ENCODE data around the gene PLA2G15. TPM values are rescaled to one million over a fixed set of nuclear protein-coding genes. Genes with fewer than 3 reads are reported as not detected.
A peak's percentile ranks its signal among the peaks of the same experiment; 100 is the strongest.

PLA2G15 gene
- total RNA-seq, 1 experiment from 2014 or later, result 10.2 TPM

GRCh38 chr16:68299571-68300453 lies 54.6 kb downstream of the PLA2G15 start (continued):
- no peak for TF ChIP-seq FOXP4 (CRISPR knock-in tag; IDR thresholded peaks at IDR 0.05)

- ChIA-PET POLR2A (no interaction called here), CTCF (interaction anchor here (0.9 to 1.8 kb wide), 2 partner anchors 37 to 40 kb away, joined by 3 to 8 read pairs; partner anchors contain the start of gene SLC7A6)
- H3K4me3 Mint-ChIP-seq, result no peak overlapping the region
- H3K9me3 Mint-ChIP-seq, result no peaks in the 10 kb centered on the region
- H3K36me3 Mint-ChIP-seq, result peaks cover 67% of the 10 kb centered on the region
- H3K4me1 Mint-ChIP-seq, result no peaks in the 10 kb centered on the region; the same call in 1 of the 2 replicates
- no peak for TF ChIP-seq ZNF317 (CRISPR knock-in tag; IDR thresholded peaks at IDR 0.05; ENCODE audit: borderline replicate concordance, low read depth)
- no peak for TF ChIP-seq ZNF423 (CRISPR knock-in tag; IDR thresholded peaks at IDR 0.05)
- no peak for TF ChIP-seq MXD4 (CRISPR knock-in tag; IDR thresholded peaks at IDR 0.05; ENCODE audit: borderline replicate concordance)
- no peaks in the 10 kb centered on the region for H3K27me3 Mint-ChIP-seq (ENCODE audit: low read depth)
- DNase-seq (ENCODE audit: low spot score), result no peak
- no peak for ATAC-seq
- no peak overlapping the region for H3K27ac Mint-ChIP-seq
Measured at GRCh38 chr16:68300734-68301459, 55.7 kb downstream of the PLA2G15 start.

- Mint-ChIP-seq H3K27ac (no peak overlapping the region), H3K9me3 (no peaks in the 10 kb centered on the region), H3K4me3 (no peak overlapping the region), H3K27me3 (ENCODE audit: low read depth) (no peaks in the 10 kb centered on the region), H3K36me3 (peaks cover 43% of the 10 kb centered on the region), H3K4me1 (peaks cover 13% of the 10 kb centered on the region)
- 0 out of 2 replicates have a peak, but pooled peaks have one; percentile 32 for TF ChIP-seq ZNF121 (CRISPR knock-in tag; IDR thresholded peaks at IDR 0.05)
- no peak for TF ChIP-seq ETV6 (CRISPR knock-in tag; IDR thresholded peaks at IDR 0.05)
- ChIA-PET CTCF (no interaction called here), POLR2A (interaction anchor here (0.6 kb wide), 1 partner anchor 1564 kb away, joined by 3 read pairs; no protein-coding TSS in a partner anchor)
- no peak for ATAC-seq
- DNase-seq (ENCODE audit: low spot score), result no peak
Measured at GRCh38 chr16:68306633-68307032, 61.5 kb downstream of the PLA2G15 start.

DNA sequence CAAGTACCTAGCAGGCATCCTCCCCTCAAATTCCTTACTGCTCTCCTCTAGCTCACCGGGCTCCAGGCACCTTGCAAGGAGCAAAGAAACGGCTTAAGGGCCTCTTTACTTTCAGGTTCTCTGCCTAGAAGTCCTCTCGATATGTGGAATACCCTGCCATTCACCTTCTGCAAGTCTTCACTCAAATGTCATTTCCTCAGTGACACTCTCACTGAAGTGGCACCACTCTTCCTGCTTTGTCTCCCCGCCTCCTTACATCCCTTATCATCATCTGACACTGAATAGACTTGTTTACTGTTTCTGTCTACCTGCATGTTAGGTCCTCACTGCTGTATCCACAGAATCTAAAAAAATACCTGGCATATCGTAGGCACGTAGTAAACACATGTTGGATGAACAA lies 64.6 kb downstream of the PLA2G15 start:
- H3K27me3 Mint-ChIP-seq (ENCODE audit: low read depth), result no peaks in the 10 kb centered on the region
- peaks cover 15% of the 10 kb centered on the region for H3K4me1 Mint-ChIP-seq
- H3K27ac Mint-ChIP-seq, result peak overlapping the region; percentile 1
- peak overlapping the region; percentile 95 for H3K4me3 Mint-ChIP-seq
- TF ChIP-seq ZMAT4 (CRISPR knock-in tag; IDR thresholded peaks at IDR 0.05) (no peak), CBFB (CRISPR knock-in tag; IDR thresholded peaks at IDR 0.05; ENCODE audit: low read depth) (no peak; the same call in 1 of the 2 replicates), CREB1 (CRISPR knock-in tag; IDR thresholded peaks at IDR 0.05) (no peak), MAX (CRISPR knock-in tag; IDR thresholded peaks at IDR 0.05) (no peak), NFATC4 (CRISPR knock-in tag; IDR thresholded peaks at IDR 0.05) (no peak), MYBL2 (CRISPR knock-in tag; IDR thresholded peaks at IDR 0.05) (no peak), GRHL2 (CRISPR knock-in tag; IDR thresholded peaks at IDR 0.05; ENCODE audit: insufficient replicate concordance, severe bottlenecking) (no peak), ZSCAN18 (CRISPR knock-in tag; IDR thresholded peaks at IDR 0.05) (no peak), FOXP4 (CRISPR knock-in tag; IDR thresholded peaks at IDR 0.05) (no peak), FOXJ3 (CRISPR knock-in tag; IDR thresholded peaks at IDR 0.05; ENCODE audit: borderline replicate concordance) (no peak), FOXP1 (CRISPR knock-in tag; IDR thresholded peaks at IDR 0.05; ENCODE audit: borderline replicate concordance) (no peak), ZNF232 (CRISPR knock-in tag; IDR thresholded peaks at IDR 0.05) (no peak)
- TF ChIP-seq, protein P1, sequence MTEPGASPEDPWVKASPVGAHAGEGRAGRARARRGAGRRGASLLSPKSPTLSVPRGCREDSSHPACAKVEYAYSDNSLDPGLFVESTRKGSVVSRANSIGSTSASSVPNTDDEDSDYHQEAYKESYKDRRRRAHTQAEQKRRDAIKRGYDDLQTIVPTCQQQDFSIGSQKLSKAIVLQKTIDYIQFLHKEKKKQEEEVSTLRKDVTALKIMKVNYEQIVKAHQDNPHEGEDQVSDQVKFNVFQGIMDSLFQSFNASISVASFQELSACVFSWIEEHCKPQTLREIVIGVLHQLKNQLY (CRISPR knock-in tag; IDR thresholded peaks at IDR 0.05), result no peak
- H3K9me3 Mint-ChIP-seq, result no peaks in the 10 kb centered on the region
- ATAC-seq, result no peak
- no peak for DNase-seq (ENCODE audit: low spot score)
- ChIA-PET POLR2A (no interaction called here), CTCF (interaction anchor here (3.5 kb wide), 1 partner anchor 45 kb away, joined by 41 read pairs; the partner anchor contains the start of gene SLC7A6)
- peaks cover 21% of the 10 kb centered on the region for H3K36me3 Mint-ChIP-seq

Measured in WTC11 (cell line).